ENCODE measurements around the gene ELP2. TPM values are rescaled to one million over a fixed set of nuclear protein-coding genes. Genes with fewer than 3 reads are reported as not detected.

Gene ELP2
- total and polyA plus RNA-seq, 9 of the 15 experiments (the other 6 are each of a cell fraction or from before 2014, with no cell fraction given), result 76.8 to 192 (median 140) TPM

DNA sequence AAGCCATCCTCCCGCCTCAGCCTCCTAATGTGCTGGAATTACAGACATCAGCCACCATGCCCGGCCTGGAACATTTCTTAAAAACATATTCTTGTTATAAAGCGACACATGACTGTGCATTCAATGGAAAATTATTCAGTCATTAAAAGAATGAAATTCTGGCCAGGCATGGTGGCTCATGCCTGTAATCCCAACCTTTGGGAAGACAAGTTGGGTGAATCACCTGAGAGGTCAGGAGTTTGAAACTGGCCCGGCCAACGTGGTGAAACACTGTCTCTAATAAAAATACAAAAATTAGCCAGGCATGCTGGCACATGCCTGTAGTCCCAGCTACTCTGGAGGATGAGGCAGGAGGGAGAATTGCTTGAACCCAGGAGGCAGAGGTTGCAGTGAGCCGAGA, 40.7 kb upstream of the ELP2 start:
- no peaks in the 10 kb centered on the region for H3K9me1 ChIP-seq (ENCODE audit: control insufficient read depth, insufficient read depth, low read length)
- H3K27me3 ChIP-seq (ENCODE audit: control insufficient read depth in 2 of 2, insufficient read depth in 2 of 2, low read length in 2 of 2), result peaks cover 18 to 23% of the 10 kb centered on the region in 2 experiments
- no peak for DNase-seq (ENCODE audit: extremely low read depth in 1 of 4, low spot score in 3 of 4)
- ChIA-PET POLR2A (no interaction called here), CTCF (ENCODE audit: low intra/inter-chr PET ratio) (no interaction called here)
- no peak overlapping the region for H3K4me2 ChIP-seq (ENCODE audit: insufficient read depth, low read length)
- H3K9me3 ChIP-seq (replicated peaks; ENCODE audit: control insufficient read depth, insufficient read depth, low read depth, low read length), result no peaks in the 10 kb centered on the region
- WGBS (ENCODE audit: insufficient coverage, low coverage, missing lambda C conversion rate), result 5% methylated on average over 6 of the region's 6 CpGs
- in situ Hi-C loops (cut with MboI), result loop anchor here (10.0 kb wide), 1 partner anchor 486 kb away; no protein-coding TSS in a partner anchor
- no TSS peak for BruUV-seq (replicated peaks)
- peaks cover 0 to 8% of the 10 kb centered on the region in 2 experiments; a peak in 1 of 5 replicates for H3K4me1 ChIP-seq (replicated peaks in 1 of 2; ENCODE audit: control insufficient read depth in 2 of 2, insufficient read depth in 2 of 2, low read length in 2 of 2)
- ATAC-seq, result no peak
- no peaks in the 10 kb centered on the region for H4K20me1 ChIP-seq (replicated peaks; ENCODE audit: control insufficient read depth, insufficient read depth, low read length)
- no peaks in the 10 kb centered on the region for H3K79me2 ChIP-seq (ENCODE audit: control insufficient read depth, insufficient read depth, low read length)
- intact Hi-C loops (cut with micrococcal nuclease), result no loop called here
- H3K9ac ChIP-seq (ENCODE audit: insufficient read depth in 1 of 2, low read depth in 2 of 2, low read length in 2 of 2), result no peak overlapping the region
- no peaks in the 10 kb centered on the region for H3K36me3 ChIP-seq (ENCODE audit: control insufficient read depth, insufficient read depth, low read length)
- no peak overlapping the region for H2AFZ ChIP-seq (ENCODE audit: low read depth, low read length)
- H3K27ac ChIP-seq (ENCODE audit: extremely low read depth, low read depth, low read length), result no peak overlapping the region
- no peak overlapping the region for H3K4me3 ChIP-seq
- no peak for FAIRE-seq
- no peak for TF ChIP-seq MCM5 (IDR thresholded peaks at IDR 0.05; ENCODE audit: low read depth)
- TF ChIP-seq, protein P1, sequence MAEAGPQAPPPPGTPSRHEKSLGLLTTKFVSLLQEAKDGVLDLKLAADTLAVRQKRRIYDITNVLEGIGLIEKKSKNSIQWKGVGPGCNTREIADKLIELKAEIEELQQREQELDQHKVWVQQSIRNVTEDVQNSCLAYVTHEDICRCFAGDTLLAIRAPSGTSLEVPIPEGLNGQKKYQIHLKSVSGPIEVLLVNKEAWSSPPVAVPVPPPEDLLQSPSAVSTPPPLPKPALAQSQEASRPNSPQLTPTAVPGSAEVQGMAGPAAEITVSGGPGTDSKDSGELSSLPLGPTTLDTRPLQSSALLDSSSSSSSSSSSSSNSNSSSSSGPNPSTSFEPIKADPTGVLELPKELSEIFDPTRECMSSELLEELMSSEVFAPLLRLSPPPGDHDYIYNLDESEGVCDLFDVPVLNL (CRISPR knock-in tag; IDR thresholded peaks at IDR 0.05; ENCODE audit: low read depth), result no peak
- no peak for TF ChIP-seq EWSR1 (IDR thresholded peaks at IDR 0.05; ENCODE audit: borderline replicate concordance, low read depth, partially characterized antibody)
- no peak for TF ChIP-seq SMC3 (conservative IDR thresholded peaks at IDR 0.05; ENCODE audit: insufficient read depth, low read depth, low read length)
- TF ChIP-seq, protein P2, sequence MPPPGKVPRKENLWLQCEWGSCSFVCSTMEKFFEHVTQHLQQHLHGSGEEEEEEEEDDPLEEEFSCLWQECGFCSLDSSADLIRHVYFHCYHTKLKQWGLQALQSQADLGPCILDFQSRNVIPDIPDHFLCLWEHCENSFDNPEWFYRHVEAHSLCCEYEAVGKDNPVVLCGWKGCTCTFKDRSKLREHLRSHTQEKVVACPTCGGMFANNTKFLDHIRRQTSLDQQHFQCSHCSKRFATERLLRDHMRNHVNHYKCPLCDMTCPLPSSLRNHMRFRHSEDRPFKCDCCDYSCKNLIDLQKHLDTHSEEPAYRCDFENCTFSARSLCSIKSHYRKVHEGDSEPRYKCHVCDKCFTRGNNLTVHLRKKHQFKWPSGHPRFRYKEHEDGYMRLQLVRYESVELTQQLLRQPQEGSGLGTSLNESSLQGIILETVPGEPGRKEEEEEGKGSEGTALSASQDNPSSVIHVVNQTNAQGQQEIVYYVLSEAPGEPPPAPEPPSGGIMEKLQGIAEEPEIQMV (tag; conservative IDR thresholded peaks at IDR 0.05; ENCODE audit: low read depth), result no peak
- no peak for TF ChIP-seq HNRNPUL1 (IDR thresholded peaks at IDR 0.05; ENCODE audit: low read length)
- TF ChIP-seq NBN (IDR thresholded peaks at IDR 0.05; ENCODE audit: low read depth), result no peak
- no peak for TF ChIP-seq BRD9 (IDR thresholded peaks at IDR 0.05; ENCODE audit: low read depth, partially characterized antibody)
- no peak for TF ChIP-seq ARID1B (IDR thresholded peaks at IDR 0.05)
- TF ChIP-seq FOXP1 (CRISPR knock-in tag; IDR thresholded peaks at IDR 0.05), result no peak
- no peak for TF ChIP-seq ZNF57 (CRISPR knock-in tag; IDR thresholded peaks at IDR 0.05)
- no peak for TF ChIP-seq FOXA1 (IDR thresholded peaks at IDR 0.05; ENCODE audit: borderline replicate concordance)
- no peak for TF ChIP-seq NR2C1 (IDR thresholded peaks at IDR 0.05)
- TF ChIP-seq NR2C1 (tag; IDR thresholded peaks at IDR 0.05), result no peak
- no peak for TF ChIP-seq DIDO1 (tag; IDR thresholded peaks at IDR 0.05; ENCODE audit: low read depth)
- TF ChIP-seq BCL6 (CRISPR knock-in tag; IDR thresholded peaks at IDR 0.05), result no peak
- no peak for TF ChIP-seq CBX5 (IDR thresholded peaks at IDR 0.05; ENCODE audit: borderline replicate concordance, low read depth)
- TF ChIP-seq, protein P3, sequence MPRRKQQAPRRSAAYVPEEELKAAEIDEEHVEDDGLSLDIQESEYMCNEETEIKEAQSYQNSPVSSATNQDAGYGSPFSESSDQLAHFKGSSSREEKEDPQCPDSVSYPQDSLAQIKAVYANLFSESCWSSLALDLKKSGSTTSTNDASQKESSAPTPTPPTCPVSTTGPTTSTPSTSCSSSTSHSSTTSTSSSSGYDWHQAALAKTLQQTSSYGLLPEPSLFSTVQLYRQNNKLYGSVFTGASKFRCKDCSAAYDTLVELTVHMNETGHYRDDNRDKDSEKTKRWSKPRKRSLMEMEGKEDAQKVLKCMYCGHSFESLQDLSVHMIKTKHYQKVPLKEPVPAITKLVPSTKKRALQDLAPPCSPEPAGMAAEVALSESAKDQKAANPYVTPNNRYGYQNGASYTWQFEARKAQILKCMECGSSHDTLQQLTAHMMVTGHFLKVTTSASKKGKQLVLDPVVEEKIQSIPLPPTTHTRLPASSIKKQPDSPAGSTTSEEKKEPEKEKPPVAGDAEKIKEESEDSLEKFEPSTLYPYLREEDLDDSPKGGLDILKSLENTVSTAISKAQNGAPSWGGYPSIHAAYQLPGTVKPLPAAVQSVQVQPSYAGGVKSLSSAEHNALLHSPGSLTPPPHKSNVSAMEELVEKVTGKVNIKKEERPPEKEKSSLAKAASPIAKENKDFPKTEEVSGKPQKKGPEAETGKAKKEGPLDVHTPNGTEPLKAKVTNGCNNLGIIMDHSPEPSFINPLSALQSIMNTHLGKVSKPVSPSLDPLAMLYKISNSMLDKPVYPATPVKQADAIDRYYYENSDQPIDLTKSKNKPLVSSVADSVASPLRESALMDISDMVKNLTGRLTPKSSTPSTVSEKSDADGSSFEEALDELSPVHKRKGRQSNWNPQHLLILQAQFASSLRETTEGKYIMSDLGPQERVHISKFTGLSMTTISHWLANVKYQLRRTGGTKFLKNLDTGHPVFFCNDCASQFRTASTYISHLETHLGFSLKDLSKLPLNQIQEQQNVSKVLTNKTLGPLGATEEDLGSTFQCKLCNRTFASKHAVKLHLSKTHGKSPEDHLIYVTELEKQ (CRISPR knock-in tag; IDR thresholded peaks at IDR 0.05), result no peak

All from K562 (cell line).